ENCODE measurements around the gene COA8.

The COA8 gene

GRCh38 chr14:103526247-103526913 lies 36.4 kb upstream of the COA8 start:
- no peak for DNase-seq

- no peak for DNase-seq
These were observed 35.9 kb upstream of the COA8 start for GRCh38 chr14:103526914-103527248.

- DNase-seq: no peak
These were observed 35.2 kb upstream of the COA8 start for GRCh38 chr14:103527408-103528145.

- DNase-seq: peak; percentile 74
These were observed 34.6 kb upstream of the COA8 start for GRCh38 chr14:103528146-103528586.

GRCh38 chr14:103528587-103529382 lies 34.0 kb upstream of the COA8 start, which contains the start of gene TRMT61A:
TRMT61A (plus strand) TSS chr14:103529196; CDS start chr14:103529979, 783 bp downstream.
- DNase-seq: peak; percentile 98

GRCh38 chr14:103529383-103530365 lies 33.1 kb upstream of the COA8 start:
- no peak for DNase-seq

- no peak for DNase-seq
These were observed 32.4 kb upstream of the COA8 start for GRCh38 chr14:103530390-103530789.

GRCh38 chr14:103530831-103531230 lies 31.9 kb upstream of the COA8 start:
- no peak for DNase-seq

GRCh38 chr14:103531421-103532215 lies 31.1 kb upstream of the COA8 start:
- no peak for DNase-seq

- no peak for DNase-seq
These were observed 30.3 kb upstream of the COA8 start for GRCh38 chr14:103532216-103533136.

GRCh38 chr14:103533137-103533998 lies 29.4 kb upstream of the COA8 start:
- DNase-seq: no peak

- no peak for DNase-seq
These were observed 28.7 kb upstream of the COA8 start for GRCh38 chr14:103533999-103534575.

GRCh38 chr14:103534576-103535061 lies 28.1 kb upstream of the COA8 start:
- DNase-seq: no peak

GRCh38 chr14:103535081-103535890 lies 27.5 kb upstream of the COA8 start:
- DNase-seq: no peak

- DNase-seq: no peak
These were observed 26.7 kb upstream of the COA8 start for GRCh38 chr14:103535891-103536565.

- DNase-seq: no peak
These were observed 26.1 kb upstream of the COA8 start for GRCh38 chr14:103536693-103537092.

Measured in NCI-H69 (cell line).